ENCODE data around the gene CDC42EP5. TPM values are rescaled to one million over a fixed set of nuclear protein-coding genes. Genes with fewer than 3 reads are reported as not detected.

The CDC42EP5 gene
- total RNA-seq, 1 experiment from 2014 or later: 25.1 TPM

- Histone ChIP-seq H3K79me2 (ENCODE audit: low read depth) (peaks cover 3% of the 10 kb centered on the region), H3K9me2 (ENCODE audit: insufficient read depth) (no peaks in the 10 kb centered on the region), H3K4me3 (no peak overlapping the region), H3K36me3 (ENCODE audit: low read depth) (no peaks in the 10 kb centered on the region), H3K4me2 (no peak overlapping the region), H3K27me3 (ENCODE audit: insufficient read depth, low read depth) (no peaks in the 10 kb centered on the region), H2AFZ (no peak overlapping the region), H3F3A (ENCODE audit: insufficient read depth, low read depth) (peaks cover 49% of the 10 kb centered on the region), H3K4me1 (replicated peaks; ENCODE audit: insufficient read depth) (peaks cover 28% of the 10 kb centered on the region), H3K9me3 (ENCODE audit: insufficient read depth, low read depth) (no peaks in the 10 kb centered on the region), H3K27ac (no peak overlapping the region), H4K20me1 (ENCODE audit: insufficient read depth) (no peaks in the 10 kb centered on the region)
- ChIA-PET POLR2A (ENCODE audit: unreplicated experiment) (no interaction called here), CTCF (no interaction called here)
- TF ChIP-seq CTCF (conservative IDR thresholded peaks at IDR 0.05): no peak
- TF ChIP-seq EZH2 (IDR thresholded peaks at IDR 0.05; ENCODE audit: low read depth): no peak
- BruUV-seq (replicated peaks): no TSS peak
- DNase-seq: no peak
- intact Hi-C loops (cut with micrococcal nuclease; ENCODE audit: unreplicated experiment): no loop called here
These were observed 36.4 kb downstream of the CDC42EP5 start for GRCh38 chr19:54436628-54437252.

GRCh38 chr19:54436031-54436523 is 37.0 kb downstream of the CDC42EP5 start:
- H3K27ac ChIP-seq: no peak overlapping the region
- no peak for DNase-seq
- H3K9me2 ChIP-seq (ENCODE audit: insufficient read depth): no peaks in the 10 kb centered on the region
- intact Hi-C loops (cut with micrococcal nuclease; ENCODE audit: unreplicated experiment): no loop called here
- peaks cover 3% of the 10 kb centered on the region for H3K79me2 ChIP-seq (ENCODE audit: low read depth)
- H2AFZ ChIP-seq: no peak overlapping the region
- H3K27me3 ChIP-seq (ENCODE audit: insufficient read depth, low read depth): no peaks in the 10 kb centered on the region
- no peaks in the 10 kb centered on the region for H3K36me3 ChIP-seq (ENCODE audit: low read depth)
- ChIA-PET CTCF (no interaction called here), POLR2A (ENCODE audit: unreplicated experiment) (no interaction called here)
- H3F3A ChIP-seq (ENCODE audit: insufficient read depth, low read depth): peaks cover 51% of the 10 kb centered on the region
- no peak overlapping the region for H3K4me3 ChIP-seq
- H3K4me2 ChIP-seq: no peak overlapping the region
- H4K20me1 ChIP-seq (ENCODE audit: insufficient read depth): no peaks in the 10 kb centered on the region
- TF ChIP-seq CTCF (conservative IDR thresholded peaks at IDR 0.05) (no peak), EZH2 (IDR thresholded peaks at IDR 0.05; ENCODE audit: low read depth) (no peak)
- no TSS peak for BruUV-seq (replicated peaks)
- H3K4me1 ChIP-seq (replicated peaks; ENCODE audit: insufficient read depth): peaks cover 34% of the 10 kb centered on the region
- no peaks in the 10 kb centered on the region for H3K9me3 ChIP-seq (ENCODE audit: insufficient read depth, low read depth)

- H4K20me1 ChIP-seq (ENCODE audit: insufficient read depth): no peaks in the 10 kb centered on the region
- POLR2A ChIA-PET (ENCODE audit: unreplicated experiment): interaction anchor here (0.6 kb wide), 1 partner anchor 827 kb away, joined by 4 read pairs; no protein-coding TSS in a partner anchor
These were observed 37.5 kb downstream of the CDC42EP5 start for GRCh38 chr19:54435551-54436016.

More at GRCh38 chr19:54435551-54436016, 37.5 kb downstream of the CDC42EP5 start:
- Histone ChIP-seq H3F3A (ENCODE audit: insufficient read depth, low read depth) (peaks cover 52% of the 10 kb centered on the region), H3K4me1 (replicated peaks; ENCODE audit: insufficient read depth) (peaks cover 38% of the 10 kb centered on the region), H3K9me3 (ENCODE audit: insufficient read depth, low read depth) (no peaks in the 10 kb centered on the region), H3K36me3 (ENCODE audit: low read depth) (no peaks in the 10 kb centered on the region), H3K4me2 (no peak overlapping the region), H2AFZ (no peak overlapping the region), H3K79me2 (ENCODE audit: low read depth) (peaks cover 3% of the 10 kb centered on the region), H3K27me3 (ENCODE audit: insufficient read depth, low read depth) (no peaks in the 10 kb centered on the region), H3K27ac (no peak overlapping the region), H3K4me3 (no peak overlapping the region), H3K9me2 (ENCODE audit: insufficient read depth) (no peaks in the 10 kb centered on the region)
- TF ChIP-seq CTCF (conservative IDR thresholded peaks at IDR 0.05) (no peak), EZH2 (IDR thresholded peaks at IDR 0.05; ENCODE audit: low read depth) (no peak)
- no TSS peak for BruUV-seq (replicated peaks)
- intact Hi-C loops (cut with micrococcal nuclease; ENCODE audit: unreplicated experiment): no loop called here
- DNase-seq: no peak
- CTCF ChIA-PET: no interaction called here

Measured in PC-9 (cell line).